ENCODE data around the gene STAU1.
"Not testable (repeated sequence)": the region's sequence is repeated elsewhere in the genome, so short reads cannot be mapped to it uniquely, and the experiment has no call there.

STAU1 gene

GRCh38 chr20:49118307-49118706 lies 69.8 kb downstream of the STAU1 start:
- DNase-seq (ENCODE audit: low read depth): no peak

- peak; percentile 32 for DNase-seq (ENCODE audit: low read depth)
Measured at GRCh38 chr20:49115564-49115963, 72.6 kb downstream of the STAU1 start.

- DNase-seq (ENCODE audit: low read depth): peak; percentile 43
Measured at GRCh38 chr20:49112596-49113274, 75.4 kb downstream of the STAU1 start.

DNA sequence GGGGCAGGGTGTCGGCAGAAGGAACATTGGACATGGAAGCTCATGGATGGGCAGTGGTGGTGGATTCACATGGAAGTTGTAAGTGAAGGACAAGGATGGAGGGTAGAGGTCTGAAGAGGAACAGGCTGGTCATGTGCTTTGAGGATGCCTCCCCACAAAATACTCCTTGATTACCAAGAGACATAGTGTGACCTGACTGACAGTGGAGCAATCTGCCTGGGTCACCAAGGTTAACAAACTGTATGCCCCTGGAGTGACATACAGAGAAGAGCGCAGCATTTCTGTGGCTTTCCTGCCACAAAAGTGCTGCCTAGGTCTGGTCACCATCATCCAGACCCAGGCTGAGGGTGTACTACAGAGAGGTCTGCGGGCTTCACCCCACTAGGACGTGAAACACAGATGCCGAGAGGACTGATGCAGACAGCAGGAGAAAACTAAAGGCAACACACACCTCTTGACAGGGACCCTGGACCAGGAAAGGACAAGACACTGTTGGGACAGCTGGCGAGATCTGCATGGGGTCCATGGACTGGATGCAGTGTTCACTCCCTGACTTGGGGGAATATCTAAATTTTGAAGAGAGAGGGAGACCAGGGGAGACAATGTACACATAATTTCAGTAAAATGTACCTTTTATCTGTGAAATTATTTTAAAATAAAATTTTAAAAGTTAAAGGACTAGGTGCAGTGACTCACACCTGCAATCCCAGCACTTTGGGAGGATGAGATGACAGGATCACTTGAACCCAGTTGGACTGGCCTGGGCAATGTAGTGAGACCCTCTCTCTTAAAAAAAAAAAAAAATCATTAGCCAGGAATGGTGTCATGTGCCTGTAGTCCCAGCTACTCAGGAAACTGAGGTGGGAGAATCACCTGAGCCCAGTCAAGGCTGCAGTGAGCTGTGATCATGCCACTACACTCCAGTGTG lies 77.1 kb downstream of the STAU1 start:
- DNase-seq (ENCODE audit: low read depth): no peak

DNA sequence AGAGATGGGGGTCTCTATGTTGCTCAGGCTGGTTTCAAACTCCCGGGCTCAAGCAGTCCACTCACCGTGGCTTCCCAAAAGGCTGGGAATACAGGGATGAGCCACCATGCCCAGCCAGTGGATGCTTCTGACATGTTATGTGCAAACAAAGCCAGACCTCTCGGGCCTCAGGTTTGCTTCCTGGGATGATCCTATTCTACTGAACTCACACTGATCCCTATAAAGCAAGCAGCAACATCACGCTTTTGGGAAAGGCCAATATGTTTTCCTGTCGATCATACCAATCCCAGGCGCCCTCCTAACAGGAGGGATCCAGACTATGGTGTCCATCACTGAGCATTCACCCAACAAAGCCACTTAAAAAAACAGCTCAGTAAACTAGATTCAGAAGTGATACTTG lies 81.8 kb downstream of the STAU1 start:
- DNase-seq (ENCODE audit: low read depth): no peak

DNA sequence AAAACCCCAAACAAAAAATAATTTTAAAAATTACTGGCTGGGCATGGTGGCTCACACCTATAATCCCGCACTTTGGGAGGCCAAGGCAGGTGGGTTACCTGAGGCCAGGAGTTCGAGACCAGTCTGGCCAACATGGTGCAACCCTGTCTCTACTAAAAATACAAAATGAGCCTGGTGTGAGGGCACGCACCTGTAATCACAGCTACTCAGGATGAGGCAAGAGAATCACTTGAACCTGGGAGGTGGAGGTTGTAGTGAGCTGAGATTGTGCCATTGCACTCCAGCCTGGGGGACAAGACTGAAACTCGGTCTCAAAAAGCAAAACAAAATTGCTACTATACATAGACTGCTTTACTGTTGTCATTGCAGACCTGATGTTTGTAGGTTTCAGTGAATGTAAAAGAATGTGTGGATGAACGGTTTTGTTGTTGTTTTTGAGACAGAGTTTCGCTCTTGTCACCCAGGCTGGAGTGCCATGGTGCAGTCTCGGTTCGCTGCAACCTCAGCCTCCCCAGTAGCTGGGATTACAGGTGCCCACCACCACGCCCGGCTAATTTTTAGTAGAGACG lies 83.1 kb downstream of the STAU1 start:
- not testable (repeated sequence) for DNase-seq (ENCODE audit: low read depth)

DNA sequence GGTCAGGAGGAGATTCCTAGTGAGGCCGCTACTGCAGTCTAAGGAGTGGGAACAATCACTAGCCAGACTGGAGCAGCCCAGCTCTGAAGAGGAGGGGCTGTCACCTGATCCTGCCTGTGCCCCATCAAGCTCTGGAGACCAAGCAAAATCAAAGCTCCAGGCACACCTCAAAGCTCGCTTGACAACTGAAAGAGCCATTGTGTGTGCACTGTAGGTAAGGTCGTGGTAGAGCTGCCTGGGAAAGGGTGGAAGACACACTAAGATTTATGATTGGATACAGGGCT lies 83.8 kb downstream of the STAU1 start:
- DNase-seq (ENCODE audit: low read depth): no peak

GRCh38 chr20:49103647-49104364 lies 84.3 kb downstream of the STAU1 start:
- no peak for DNase-seq (ENCODE audit: low read depth)

GRCh38 chr20:49103019-49103418 lies 85.1 kb downstream of the STAU1 start:
- DNase-seq (ENCODE audit: low read depth): no peak

- DNase-seq (ENCODE audit: low read depth): no peak
Measured at GRCh38 chr20:49100972-49101371, 87.2 kb downstream of the STAU1 start.

DNA sequence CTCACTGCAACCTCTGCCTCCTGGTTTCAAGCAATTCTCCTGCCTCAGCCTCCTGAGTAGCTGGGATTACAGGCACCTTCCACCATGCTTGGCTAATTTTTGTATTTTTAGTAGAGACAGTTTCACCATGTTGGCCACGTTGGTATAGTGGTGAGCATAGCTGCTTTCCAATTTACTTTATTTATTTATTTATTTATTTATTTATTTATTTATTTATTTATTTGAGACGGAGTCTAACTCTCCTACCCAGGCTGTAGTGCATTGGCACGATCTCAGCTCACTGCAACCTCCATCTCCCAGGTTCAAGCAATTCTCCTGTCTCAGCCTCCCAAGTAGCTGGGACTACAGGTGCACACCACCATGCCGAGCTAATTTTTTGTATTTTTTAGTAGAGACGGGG lies 87.8 kb downstream of the STAU1 start:
- DNase-seq (ENCODE audit: low read depth): not testable (repeated sequence)

- no peak for DNase-seq (ENCODE audit: low read depth)
Measured at GRCh38 chr20:49099011-49099410, 89.1 kb downstream of the STAU1 start.

DNA sequence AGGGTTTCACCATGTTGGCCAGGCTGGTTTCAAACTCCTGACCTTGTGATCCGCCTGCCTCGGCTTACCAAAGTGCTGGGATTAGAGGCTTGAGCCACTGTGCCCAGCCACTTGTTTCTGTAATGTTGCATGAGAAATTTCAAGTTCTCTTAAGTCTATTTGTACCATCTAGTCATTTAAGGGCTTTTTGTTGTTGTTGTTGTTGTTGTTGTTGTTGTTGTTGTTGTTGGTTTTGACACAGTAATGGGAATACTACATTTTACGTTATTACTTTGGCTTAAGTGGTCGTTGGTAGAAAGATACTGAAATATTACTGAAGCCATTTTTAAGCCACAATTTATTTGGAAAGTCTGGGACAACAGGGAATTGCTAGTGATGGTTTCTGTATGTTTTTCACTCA lies 90.0 kb downstream of the STAU1 start:
- DNase-seq (ENCODE audit: low read depth): no peak

- no peak for DNase-seq (ENCODE audit: low read depth)
Measured at GRCh38 chr20:49097159-49097558, 91.0 kb downstream of the STAU1 start.

GRCh38 chr20:49096203-49096730 lies 91.9 kb downstream of the STAU1 start:
- DNase-seq (ENCODE audit: low read depth): no peak

DNA sequence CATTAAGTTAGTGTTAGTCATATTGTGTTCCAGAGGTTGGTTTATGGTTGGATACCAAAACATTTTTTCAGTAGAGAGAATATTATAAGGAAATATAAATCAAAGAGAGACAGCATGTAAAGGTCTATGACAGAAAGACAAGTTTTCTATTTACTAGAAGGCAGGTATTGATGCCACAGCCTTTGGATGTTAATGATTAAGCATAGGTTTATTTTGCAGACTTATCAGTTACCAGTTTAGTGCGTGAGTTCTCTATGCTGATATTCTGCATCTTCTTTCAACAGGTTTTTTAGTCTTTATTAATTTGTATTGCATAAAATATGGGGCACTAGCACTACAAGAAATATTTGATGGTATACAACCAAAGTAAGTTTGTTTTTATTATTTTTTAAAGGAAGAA lies 96.4 kb downstream of the STAU1 start:
- no peak for DNase-seq (ENCODE audit: low read depth)

- no peak for DNase-seq (ENCODE audit: low read depth)
Measured at GRCh38 chr20:49091104-49091503, 97.0 kb downstream of the STAU1 start.

DNA sequence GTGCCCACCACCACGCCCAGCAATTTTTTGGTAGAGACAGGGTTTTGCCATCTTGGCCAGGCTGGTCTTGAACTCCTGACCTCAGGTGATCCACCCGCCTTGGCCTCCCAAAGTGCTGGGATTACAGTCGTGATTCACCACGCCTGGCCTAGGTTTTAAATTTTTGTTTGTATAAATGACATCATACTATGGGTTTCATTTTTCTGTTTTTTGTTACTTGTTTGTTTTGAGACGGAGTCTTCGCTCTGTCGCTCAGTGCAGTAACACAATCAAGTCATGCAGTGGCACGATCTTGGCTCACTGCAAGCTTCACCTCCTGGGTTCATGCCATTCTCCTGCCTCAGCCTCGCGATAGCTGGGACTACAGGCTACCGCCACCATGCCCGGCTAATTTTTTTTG lies 105.8 kb downstream of the STAU1 start:
- not testable (repeated sequence) for DNase-seq (ENCODE audit: low read depth)

DNA sequence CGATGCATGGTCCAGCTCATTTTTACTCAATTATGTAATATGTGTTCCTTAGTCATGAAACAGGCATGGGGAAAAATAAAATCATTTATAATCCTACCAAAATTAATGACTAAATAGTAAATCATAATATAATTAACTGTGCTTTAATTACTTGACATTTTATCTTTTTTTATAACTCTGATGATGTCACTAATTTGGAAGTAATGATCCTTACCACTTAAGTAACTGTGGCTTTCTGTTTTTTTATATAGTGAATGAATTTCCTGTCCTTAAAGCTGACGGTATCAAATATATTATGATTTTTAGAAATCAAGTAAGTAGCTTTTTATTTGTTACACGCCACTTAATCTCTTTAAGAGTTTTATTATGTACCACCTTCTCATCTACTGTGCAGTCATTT lies 109.8 kb downstream of the STAU1 start:
- DNase-seq (ENCODE audit: low read depth): no peak

DNA sequence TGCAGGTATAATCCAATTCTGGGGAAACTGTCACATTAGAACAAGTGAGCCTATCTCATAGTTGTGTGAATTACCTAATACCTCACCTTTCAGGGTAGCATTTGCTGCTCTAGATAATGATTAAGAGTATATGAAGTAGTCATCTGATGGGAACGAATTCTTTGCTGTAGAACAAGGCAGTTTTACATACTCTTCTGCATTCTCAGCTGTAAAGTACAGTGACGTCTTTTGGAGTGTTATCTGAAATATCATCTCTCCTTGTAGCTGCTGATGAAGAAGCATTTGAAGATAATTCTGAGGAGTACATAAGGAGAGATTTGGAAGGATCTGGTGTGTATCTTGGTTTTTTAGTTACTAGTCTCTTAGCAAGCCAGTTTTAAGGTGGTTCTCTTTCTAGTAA lies 113.6 kb downstream of the STAU1 start:
- no peak for DNase-seq (ENCODE audit: low read depth)
